Neural cell (in vitro differentiated cells): ENCODE measurements around the gene SPEG.

Source experiments
- CTCF ChIP-seq: fragments of 450-650 bp; IDR thresholded peaks from 2 replicates; pipeline ENCODE4 v1.5.1; 2014; ENCODE audit warnings: antibody characterized with exemption, mild to moderate bottlenecking, moderate library complexity; ENCODE audit not compliant: poor library complexity, severe bottlenecking
- EP300 ChIP-seq: fragments of 450-650 bp; conservative IDR thresholded peaks from 2 replicates; pipeline ENCODE4 v1.6.1; 2014; ENCODE audit warnings: antibody characterized with exemption, mild to moderate bottlenecking, moderate library complexity; ENCODE audit not compliant: poor library complexity, severe bottlenecking
- EZH2 ChIP-seq: fragments of 200-600, 300-800 bp; shearing (Covaris generic), sonication (generic); IDR thresholded peaks from 2 replicates; pipeline ENCODE4 v1.6.1; 2014; ENCODE audit warnings: antibody characterized with exemption, low read length, borderline replicate concordance, mild to moderate bottlenecking; ENCODE audit not compliant: insufficient read depth, poor library complexity, severe bottlenecking
- MXI1 ChIP-seq: fragments of 450-650 bp; conservative IDR thresholded peaks from 2 replicates; pipeline ENCODE4 v1.6.1; 2014; ENCODE audit warnings: antibody characterized with exemption, mild to moderate bottlenecking; ENCODE audit not compliant: poor library complexity, severe bottlenecking
- POLR2AphosphoS5 ChIP-seq: IDR thresholded peaks from 2 replicates; pipeline ENCODE4 v1.6.1; 2012
- RAD21 ChIP-seq: fragments of 450-650 bp; conservative IDR thresholded peaks from 2 replicates; pipeline ENCODE4 v1.6.1; 2014; ENCODE audit warnings: antibody characterized with exemption, mild to moderate bottlenecking, moderate library complexity
- REST ChIP-seq: IDR thresholded peaks from 2 replicates; pipeline ENCODE4 v1.6.1; 2012; ENCODE audit warnings: borderline replicate concordance
- SMC3 ChIP-seq: fragments of 450-650 bp; conservative IDR thresholded peaks from 2 replicates; pipeline ENCODE4 v1.6.1; 2014; ENCODE audit warnings: antibody characterized with exemption, mild to moderate bottlenecking, moderate library complexity; ENCODE audit not compliant: poor library complexity
- TAF1 ChIP-seq: IDR thresholded peaks from 2 replicates; pipeline ENCODE4 v1.6.1; 2012; ENCODE audit warnings: low read depth

- TF ChIP-seq CTCF = no peak
- no peak for TF ChIP-seq EZH2
- no peak for TF ChIP-seq REST
- no peak for TF ChIP-seq POLR2AphosphoS5
- no peak for TF ChIP-seq RAD21
- TF ChIP-seq SMC3 = no peak
- TF ChIP-seq EP300 = no peak
- TF ChIP-seq TAF1 = no peak
- no peak for TF ChIP-seq MXI1
Observed at GRCh38 chr2:219469186-219469724, 34.6 kb downstream of the SPEG start.
